GM23248 (cell line): ENCODE data around the gene AGAP1. TPM values are rescaled to one million over a fixed set of nuclear protein-coding genes. Genes with fewer than 3 reads are reported as not detected.

Experiments
- DNase-seq: peaks from one replicate; pipeline ENCODE4 v3.0.0-alpha.2; 2015
- H2AFZ ChIP-seq: fragments of 200-600 bp; sonication (generic); 2 replicates; pipeline ENCODE4 v1.6.1; 2016; ENCODE audit warnings: antibody characterized with exemption
- H3F3A ChIP-seq: fragments of 200-600 bp; sonication (generic); 2 replicates; pipeline ENCODE4 v1.6.1; 2016; ENCODE audit warnings: mild to moderate bottlenecking, antibody characterized with exemption, mixed run types; ENCODE audit not compliant: insufficient read depth
- H3K27ac ChIP-seq: fragments of 200-600 bp; sonication (generic); 2 replicates; pipeline ENCODE4 v1.5.1; 2016; ENCODE audit warnings: mild to moderate bottlenecking
- H3K27me3 ChIP-seq: fragments of 200-600 bp; sonication (generic); replicated peaks from 2 replicates; pipeline ENCODE4 v1.6.1; 2016; ENCODE audit warnings: mild to moderate bottlenecking; ENCODE audit not compliant: insufficient read depth
- H3K36me3 ChIP-seq: fragments of 200-600 bp; sonication (generic); 2 replicates; pipeline ENCODE4 v1.6.1; 2016; ENCODE audit warnings: low read depth, mild to moderate bottlenecking
- H3K4me1 ChIP-seq: fragments of 200-600 bp; sonication (generic); 2 replicates; pipeline ENCODE4 v1.6.1; 2016; ENCODE audit warnings: mild to moderate bottlenecking; ENCODE audit not compliant: insufficient read depth
- H3K4me2 ChIP-seq: fragments of 200-600 bp; sonication (generic); one replicate; pipeline ENCODE4 v1.6.1; 2016; ENCODE audit warnings: mild to moderate bottlenecking; ENCODE audit not compliant: unreplicated experiment
- H3K4me3 ChIP-seq: fragments of 200-600 bp; sonication (generic); 2 replicates; pipeline ENCODE4 v1.5.1; 2016; ENCODE audit warnings: mild to moderate bottlenecking
- H3K79me2 ChIP-seq: fragments of 200-600 bp; sonication (generic); 2 replicates; pipeline ENCODE4 v1.6.1; 2016; ENCODE audit warnings: mild to moderate bottlenecking; ENCODE audit not compliant: insufficient read depth
- H3K9ac ChIP-seq: fragments of 200-600 bp; sonication (generic); 2 replicates; pipeline ENCODE4 v1.6.1; 2016; ENCODE audit warnings: mild to moderate bottlenecking
- H3K9me2 ChIP-seq: fragments of 200-600 bp; sonication (generic); 2 replicates; pipeline ENCODE4 v1.6.1; 2016; ENCODE audit warnings: mixed run types, mild to moderate bottlenecking, moderate library complexity; ENCODE audit not compliant: insufficient read depth
- H3K9me3 ChIP-seq: fragments of 200-600 bp; sonication (generic); one replicate; pipeline ENCODE4 v1.6.1; 2017; ENCODE audit warnings: low read depth
- H4K20me1 ChIP-seq: fragments of 200-600 bp; sonication (generic); 2 replicates; pipeline ENCODE4 v1.6.0; 2016; ENCODE audit not compliant: insufficient read depth
- EZH2 ChIP-seq: fragments of 200-600 bp; sonication (generic); IDR thresholded peaks from 2 replicates; pipeline ENCODE4 v1.6.1; 2018; ENCODE audit warnings: antibody characterized with exemption, mild to moderate bottlenecking; ENCODE audit not compliant: insufficient read depth, poor library complexity, severe bottlenecking
- EZH2phosphoT487 ChIP-seq: fragments of 200-600 bp; sonication (generic); IDR thresholded peaks from 2 replicates; pipeline ENCODE4 v1.6.1; 2018; ENCODE audit warnings: antibody characterized with exemption, moderate library complexity, mild to moderate bottlenecking, low read depth; ENCODE audit not compliant: insufficient read depth
- WGBS, 2 experiments: methylation state at CpG; one replicate each; pipeline ENCODE4 v1.1.6; 2015 to 2017; ENCODE audit warnings: low lambda C conversion rate in 2 of 2, low coverage in 1 of 2; ENCODE audit errors: missing lambda C conversion rate in 2 of 2; 5-methylcytosine and 5-hydroxymethylcytosine counted together
- in situ Hi-C: fragments of 300-500 bp; cut with MboI; formaldehyde crosslinking; loops from 2 replicates; pipeline ENCODE4 v1.15.0; 2020
- polyA plus RNA-seq: library from polyadenylated mRNA; unstranded; fragments of >200 nt; fragmentation: Nextera tagmentation; extraction: Ambion mirVana; gene quantifications from 2 replicates; pipeline ENCODE4 v1.2.1, GENCODE V29; 2016
- total RNA-seq: library from RNA; depleted of rRNA; stranded (reverse); fragments of >200 nt; shearing (Covaris generic); gene quantifications from 2 replicates; pipeline ENCODE4 v1.2.3, GENCODE V29; 2014

AGAP1 gene
- total and polyA plus RNA-seq, 2 experiments from 2014 or later, result 2.2 to 9.9 TPM

DNA sequence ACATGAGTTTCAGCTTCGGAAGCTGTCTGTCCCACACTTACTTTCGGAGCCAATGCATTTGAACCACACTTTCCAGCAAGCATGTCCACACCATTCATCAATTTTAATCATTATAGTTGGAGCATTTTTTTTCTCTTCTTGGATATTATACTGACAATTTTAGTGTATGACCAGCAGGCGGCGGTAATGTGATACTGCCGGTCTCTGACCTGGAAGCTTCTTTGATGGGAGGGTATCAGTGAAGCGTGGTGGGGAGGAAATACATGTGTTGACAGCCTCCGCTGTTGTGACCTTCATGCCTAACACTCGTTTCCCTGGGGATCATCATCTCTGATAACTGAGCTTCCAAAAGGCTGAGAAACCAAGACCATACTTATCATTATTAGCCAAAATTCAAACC is 442.6 kb downstream of the AGAP1 start:
- TF ChIP-seq EZH2 (no peak), EZH2phosphoT487 (no peak)
- Histone ChIP-seq H3K4me3 (no peak overlapping the region), H3K4me2 (no peak overlapping the region), H3K79me2 (no peaks in the 10 kb centered on the region), H3K27me3 (no peaks in the 10 kb centered on the region), H3K27ac (no peak overlapping the region), H2AFZ (no peak overlapping the region), H3K9ac (no peak overlapping the region), H3K9me2 (no peaks in the 10 kb centered on the region), H4K20me1 (no peaks in the 10 kb centered on the region), H3F3A (peaks cover 16% of the 10 kb centered on the region), H3K9me3 (no peaks in the 10 kb centered on the region), H3K36me3 (no peaks in the 10 kb centered on the region; the same call in 1 of the 2 replicates), H3K4me1 (peaks cover 19% of the 10 kb centered on the region)
- 69 to 71% methylated on average over 8 of the region's 8 CpGs for WGBS, 2 experiments
- in situ Hi-C loops, result no loop called here
- no peak for DNase-seq

DNA sequence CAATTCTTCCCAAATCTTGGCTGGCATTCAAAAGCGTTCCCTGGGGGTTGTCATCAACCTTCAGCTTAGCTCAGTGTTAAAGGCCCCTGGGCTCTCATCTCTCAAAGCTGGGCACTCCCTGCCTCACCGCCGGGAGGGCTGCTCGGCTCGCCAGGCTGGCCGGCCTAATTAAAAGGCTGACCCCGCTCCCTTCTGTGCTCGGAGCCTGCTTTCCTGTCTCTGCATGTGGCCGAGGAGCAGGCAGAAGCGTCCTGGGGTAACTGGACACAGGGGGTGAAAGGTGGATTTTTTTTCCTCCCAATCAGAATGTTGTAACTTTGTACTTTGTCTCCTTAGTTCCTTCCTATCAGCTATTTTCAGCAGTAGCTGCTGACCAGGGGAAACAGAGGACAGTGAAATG is 443.2 kb downstream of the AGAP1 start:
- no peaks in the 10 kb centered on the region for H3K27me3 ChIP-seq
- no peak overlapping the region for H2AFZ ChIP-seq
- 94% methylated on average over 10 of the region's 10 CpGs for WGBS, 2 experiments
- H3F3A ChIP-seq, result peaks cover 16% of the 10 kb centered on the region
- no peaks in the 10 kb centered on the region; the same call in 1 of the 2 replicates for H3K36me3 ChIP-seq
- no peak overlapping the region for H3K4me3 ChIP-seq
- in situ Hi-C loops, result no loop called here
- no peaks in the 10 kb centered on the region for H3K79me2 ChIP-seq
- no peak overlapping the region for H3K27ac ChIP-seq
- H3K4me1 ChIP-seq, result peaks cover 19% of the 10 kb centered on the region
- no peak overlapping the region for H3K9ac ChIP-seq
- no peaks in the 10 kb centered on the region for H3K9me2 ChIP-seq
- no peak for DNase-seq
- H3K4me2 ChIP-seq, result no peak overlapping the region
- H3K9me3 ChIP-seq, result no peaks in the 10 kb centered on the region
- TF ChIP-seq EZH2 (no peak), EZH2phosphoT487 (no peak)
- no peaks in the 10 kb centered on the region for H4K20me1 ChIP-seq

DNA sequence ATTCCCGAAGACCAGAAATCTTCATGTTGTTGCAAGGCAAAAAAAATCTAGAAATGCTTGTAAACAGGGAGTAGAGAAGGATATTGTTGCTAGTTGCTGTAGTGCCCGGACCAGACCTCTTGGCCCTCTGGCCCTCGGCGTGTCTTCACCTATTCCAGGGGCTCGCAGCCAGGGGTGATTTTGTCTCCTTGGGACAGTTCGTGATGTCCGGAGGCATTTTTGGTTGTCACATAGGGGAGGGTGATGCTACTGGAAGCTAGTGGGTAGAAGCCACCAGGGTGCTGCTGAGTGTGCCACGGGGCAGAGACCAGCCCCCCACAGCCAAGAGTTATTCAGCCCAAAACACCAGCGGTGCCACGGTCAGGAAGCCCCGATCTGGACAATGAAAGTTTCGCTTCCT is 443.7 kb downstream of the AGAP1 start:
- H3K36me3 ChIP-seq, result no peaks in the 10 kb centered on the region; the same call in 1 of the 2 replicates
- peaks cover 16% of the 10 kb centered on the region for H3F3A ChIP-seq
- no peak overlapping the region for H3K4me3 ChIP-seq
- TF ChIP-seq EZH2, result no peak
- no peak for TF ChIP-seq EZH2phosphoT487
- H3K4me2 ChIP-seq, result no peak overlapping the region
- H3K27me3 ChIP-seq, result no peaks in the 10 kb centered on the region
- no peak overlapping the region for H3K27ac ChIP-seq
- H3K4me1 ChIP-seq, result peaks cover 19% of the 10 kb centered on the region
- H3K9me2 ChIP-seq, result no peaks in the 10 kb centered on the region
- no peak overlapping the region for H3K9ac ChIP-seq
- 93 to 94% methylated on average over 12 of the region's 12 CpGs for WGBS, 2 experiments
- H3K79me2 ChIP-seq, result no peaks in the 10 kb centered on the region
- no peaks in the 10 kb centered on the region for H3K9me3 ChIP-seq
- H2AFZ ChIP-seq, result no peak overlapping the region
- no peak for DNase-seq
- H4K20me1 ChIP-seq, result no peaks in the 10 kb centered on the region
- in situ Hi-C loops, result no loop called here

DNA sequence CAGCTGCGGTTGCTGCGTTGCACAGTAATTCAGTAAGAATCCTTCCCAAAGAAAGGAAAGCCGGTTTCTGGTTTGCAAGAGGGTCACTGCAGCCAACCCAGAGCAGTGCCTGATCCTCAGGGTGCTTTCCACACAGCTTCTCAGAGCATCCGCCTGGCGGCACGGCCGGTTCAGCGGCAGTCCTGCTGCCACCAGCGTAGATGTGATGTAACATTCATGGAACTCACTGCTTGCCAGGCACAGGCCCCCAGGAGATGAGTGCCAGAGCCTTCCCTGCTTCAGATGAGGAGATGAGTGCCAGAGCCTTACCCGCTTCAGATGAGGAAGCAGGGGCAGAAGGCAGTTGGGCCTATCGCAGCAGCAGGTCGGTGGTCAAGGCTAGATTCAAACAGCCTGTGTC is 444.1 kb downstream of the AGAP1 start:
- Histone ChIP-seq H3F3A (peaks cover 16% of the 10 kb centered on the region), H3K4me2 (no peak overlapping the region), H3K9me2 (no peaks in the 10 kb centered on the region), H3K36me3 (no peaks in the 10 kb centered on the region; the same call in 1 of the 2 replicates), H3K79me2 (no peaks in the 10 kb centered on the region), H3K27me3 (no peaks in the 10 kb centered on the region), H3K9ac (no peak overlapping the region), H3K27ac (no peak overlapping the region), H4K20me1 (no peaks in the 10 kb centered on the region), H3K4me1 (peaks cover 19% of the 10 kb centered on the region), H2AFZ (no peak overlapping the region), H3K4me3 (no peak overlapping the region), H3K9me3 (no peaks in the 10 kb centered on the region)
- no peak for DNase-seq
- TF ChIP-seq EZH2phosphoT487, result no peak
- TF ChIP-seq EZH2, result no peak
- in situ Hi-C loops, result no loop called here
- WGBS, 2 experiments, result 91 to 92% methylated on average over 12 of the region's 12 CpGs

DNA sequence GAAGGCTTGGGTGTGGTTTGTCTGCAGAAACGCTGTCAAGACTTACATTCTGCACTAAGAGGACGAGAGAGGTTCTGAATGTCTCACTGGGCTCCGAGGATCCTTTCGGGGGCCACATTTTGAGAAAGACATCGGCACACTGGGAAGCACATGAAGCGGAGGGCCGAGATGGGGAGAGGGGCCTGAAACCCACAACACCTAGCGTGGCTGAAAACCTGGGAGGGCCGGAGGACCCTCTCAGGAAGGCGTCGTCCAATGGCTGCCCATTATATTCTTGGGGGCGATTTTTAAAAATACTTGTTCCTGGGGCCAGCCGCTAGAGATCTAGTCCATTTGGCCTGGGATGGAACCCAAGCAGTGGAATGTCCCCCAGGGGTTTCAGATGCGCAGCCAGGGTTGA is 444.8 kb downstream of the AGAP1 start:
- H3K27me3 ChIP-seq, result no peaks in the 10 kb centered on the region
- 88 to 90% methylated on average over 14 of the region's 14 CpGs for WGBS, 2 experiments
- H3K4me1 ChIP-seq, result peaks cover 19% of the 10 kb centered on the region
- H3K9ac ChIP-seq, result no peak overlapping the region
- no peak for DNase-seq
- no peaks in the 10 kb centered on the region for H4K20me1 ChIP-seq
- no peak overlapping the region for H3K27ac ChIP-seq
- H3K4me3 ChIP-seq, result no peak overlapping the region
- no peaks in the 10 kb centered on the region; the same call in 1 of the 2 replicates for H3K36me3 ChIP-seq
- peaks cover 16% of the 10 kb centered on the region for H3F3A ChIP-seq
- in situ Hi-C loops, result no loop called here
- H3K9me2 ChIP-seq, result no peaks in the 10 kb centered on the region
- H2AFZ ChIP-seq, result no peak overlapping the region
- H3K9me3 ChIP-seq, result no peaks in the 10 kb centered on the region
- H3K79me2 ChIP-seq, result no peaks in the 10 kb centered on the region
- H3K4me2 ChIP-seq, result no peak overlapping the region
- no peak for TF ChIP-seq EZH2phosphoT487
- TF ChIP-seq EZH2, result no peak
